ENCODE results near the gene ARHGAP18. TPM values are rescaled to one million over a fixed set of nuclear protein-coding genes. Genes with fewer than 3 reads are reported as not detected.

The ARHGAP18 gene
- total RNA-seq, 6 donors from 2014 or later = 30.4 to 56.8 (median 48.9) TPM

DNA sequence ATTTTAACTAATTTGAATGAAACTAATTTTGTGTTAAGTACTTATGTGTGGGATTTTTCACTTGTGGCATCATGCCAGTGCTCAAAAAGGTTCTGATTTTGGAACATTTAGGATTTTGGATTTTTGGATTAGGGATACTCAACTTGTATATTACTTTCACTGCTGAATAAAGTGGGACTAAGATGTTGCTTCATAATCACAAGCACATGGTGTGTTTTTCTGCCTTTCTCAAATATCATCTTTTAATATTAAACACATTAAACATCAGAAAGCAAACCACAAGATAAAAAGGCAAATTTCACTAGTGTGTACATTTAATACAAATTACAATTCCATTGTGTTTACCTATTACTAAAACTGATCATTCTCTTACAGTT is 89.8 kb downstream of the ARHGAP18 start:
- H3K36me3 ChIP-seq = peaks cover 0 to 19% (median 2%) of the 10 kb centered on the region in 4 donors
- H3K4me1 ChIP-seq = peaks cover 0 to 7% (median 2%) of the 10 kb centered on the region in 4 donors
- no peaks in the 10 kb centered on the region for H3K27me3 ChIP-seq
- no peak for TF ChIP-seq EP300 (IDR thresholded peaks at IDR 0.05)
- no peak for DNase-seq
- no peak overlapping the region for H3K4me3 ChIP-seq
- no peak for ATAC-seq (ENCODE audit: low FRiP score in 2 of 2)
- no peaks in the 10 kb centered on the region for H3K9me3 ChIP-seq
- no peak overlapping the region for H3K27ac ChIP-seq

DNA sequence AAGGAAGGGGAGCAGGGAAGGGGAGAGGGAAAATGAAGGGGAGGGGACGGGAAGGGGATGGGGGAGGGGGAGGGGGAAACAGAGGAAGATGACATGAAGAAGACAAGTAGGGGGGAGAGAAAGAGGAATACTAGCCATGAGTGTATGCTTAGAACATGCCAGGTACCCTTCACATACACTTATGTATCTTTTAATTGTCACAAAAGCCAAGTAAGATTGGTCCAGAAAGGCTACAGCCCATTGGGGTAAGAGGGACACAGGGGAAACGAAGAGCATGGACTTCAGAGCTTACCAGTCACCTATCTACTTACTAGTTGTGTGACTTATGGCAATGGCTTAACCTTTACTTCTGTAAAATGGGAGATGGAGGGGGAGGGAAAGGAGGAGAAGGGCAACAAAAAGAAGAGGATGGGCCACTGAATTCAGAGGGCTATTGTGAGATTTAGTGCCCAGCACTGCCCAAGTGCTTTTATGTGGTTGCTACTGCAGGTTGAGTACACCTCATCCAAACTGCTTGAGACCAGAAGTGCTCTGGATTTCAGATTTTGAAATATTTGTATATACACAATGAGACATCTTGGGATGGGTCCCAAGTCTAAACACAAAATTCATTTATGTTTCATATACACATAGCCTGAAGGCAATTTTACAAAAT is 90.3 kb downstream of the ARHGAP18 start:
- Histone ChIP-seq H3K4me1 (peaks cover 0 to 7% (median 2%) of the 10 kb centered on the region in 4 donors), H3K27ac (no peak overlapping the region), H3K36me3 (peaks cover 0 to 21% (median 4%) of the 10 kb centered on the region in 4 donors), H3K9me3 (no peaks in the 10 kb centered on the region), H3K4me3 (no peak overlapping the region), H3K27me3 (no peaks in the 10 kb centered on the region)
- 92 to 95% methylated on average over 2 of the region's 2 CpGs for WGBS, 2 donors
- DNase-seq = no peak
- no peak for ATAC-seq (ENCODE audit: low FRiP score in 2 of 2)
- TF ChIP-seq POLR2AphosphoS5 (IDR thresholded peaks at IDR 0.05) (no peak), POLR2A (IDR thresholded peaks at IDR 0.05) (no peak), EP300 (IDR thresholded peaks at IDR 0.05) (no peak)
- TF ChIP-seq, protein P1, sequence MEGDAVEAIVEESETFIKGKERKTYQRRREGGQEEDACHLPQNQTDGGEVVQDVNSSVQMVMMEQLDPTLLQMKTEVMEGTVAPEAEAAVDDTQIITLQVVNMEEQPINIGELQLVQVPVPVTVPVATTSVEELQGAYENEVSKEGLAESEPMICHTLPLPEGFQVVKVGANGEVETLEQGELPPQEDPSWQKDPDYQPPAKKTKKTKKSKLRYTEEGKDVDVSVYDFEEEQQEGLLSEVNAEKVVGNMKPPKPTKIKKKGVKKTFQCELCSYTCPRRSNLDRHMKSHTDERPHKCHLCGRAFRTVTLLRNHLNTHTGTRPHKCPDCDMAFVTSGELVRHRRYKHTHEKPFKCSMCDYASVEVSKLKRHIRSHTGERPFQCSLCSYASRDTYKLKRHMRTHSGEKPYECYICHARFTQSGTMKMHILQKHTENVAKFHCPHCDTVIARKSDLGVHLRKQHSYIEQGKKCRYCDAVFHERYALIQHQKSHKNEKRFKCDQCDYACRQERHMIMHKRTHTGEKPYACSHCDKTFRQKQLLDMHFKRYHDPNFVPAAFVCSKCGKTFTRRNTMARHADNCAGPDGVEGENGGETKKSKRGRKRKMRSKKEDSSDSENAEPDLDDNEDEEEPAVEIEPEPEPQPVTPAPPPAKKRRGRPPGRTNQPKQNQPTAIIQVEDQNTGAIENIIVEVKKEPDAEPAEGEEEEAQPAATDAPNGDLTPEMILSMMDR (IDR thresholded peaks at IDR 0.05) = no peak

DNA sequence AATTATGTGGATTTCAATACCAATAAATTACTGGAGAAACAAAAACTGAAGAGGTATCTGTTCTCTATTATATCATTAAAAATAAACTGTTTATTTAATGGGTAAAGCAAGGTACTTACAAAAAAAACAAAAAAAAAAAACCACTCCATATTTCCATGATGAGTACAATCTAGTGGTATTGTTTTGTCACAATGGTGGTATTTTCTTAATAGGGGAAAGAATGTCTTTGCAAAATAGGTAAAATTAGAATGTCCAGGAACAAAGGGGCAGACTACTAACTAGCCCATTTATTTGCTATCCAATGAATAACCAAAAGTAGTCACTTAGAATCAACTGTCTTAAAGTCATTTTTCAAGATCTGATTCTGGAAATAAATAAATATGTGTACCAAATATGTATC is 92.0 kb downstream of the ARHGAP18 start:
- no peaks in the 10 kb centered on the region for H3K4me1 ChIP-seq
- no peak overlapping the region for H3K27ac ChIP-seq
- no peaks in the 10 kb centered on the region for H3K9me3 ChIP-seq
- no peaks in the 10 kb centered on the region for H3K27me3 ChIP-seq
- H3K36me3 ChIP-seq = peaks cover 0 to 21% (median 6%) of the 10 kb centered on the region in 4 donors
- TF ChIP-seq POLR2AphosphoS5 (IDR thresholded peaks at IDR 0.05) = no peak
- TF ChIP-seq POLR2A (IDR thresholded peaks at IDR 0.05) = no peak
- TF ChIP-seq, protein P1 (IDR thresholded peaks at IDR 0.05) = no peak
- no peak for TF ChIP-seq EP300 (IDR thresholded peaks at IDR 0.05)
- DNase-seq = no peak
- ATAC-seq (ENCODE audit: low FRiP score in 2 of 2) = no peak
- no peak overlapping the region for H3K4me3 ChIP-seq

DNA sequence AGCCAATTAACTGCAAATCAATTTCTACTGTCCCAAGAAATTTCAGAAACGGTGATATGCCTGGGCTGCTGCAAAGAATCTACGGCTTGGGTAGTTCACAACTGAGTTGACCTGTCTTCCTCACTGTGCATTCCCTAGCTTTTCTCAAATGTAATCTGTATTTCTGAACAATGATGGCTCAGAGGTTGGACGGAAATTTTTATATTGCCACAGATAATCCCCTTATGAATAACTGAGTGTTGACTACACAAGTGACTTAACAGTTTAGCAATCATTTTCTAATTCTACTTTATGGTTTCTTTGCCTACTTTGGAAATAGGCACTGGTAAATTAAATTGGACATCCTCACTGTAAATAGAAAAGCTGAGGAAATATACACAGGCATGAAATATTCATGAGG is 94.5 kb downstream of the ARHGAP18 start:
- H3K4me1 ChIP-seq = no peaks in the 10 kb centered on the region
- 75 to 91% methylated on average over 3 of the region's 3 CpGs for WGBS, 2 donors
- peaks cover 0 to 40% (median 6%) of the 10 kb centered on the region in 4 donors for H3K36me3 ChIP-seq
- H3K27ac ChIP-seq = no peak overlapping the region
- no peak for ATAC-seq (ENCODE audit: low FRiP score in 2 of 2)
- no peak for DNase-seq
- TF ChIP-seq EP300 (IDR thresholded peaks at IDR 0.05) (no peak), POLR2AphosphoS5 (IDR thresholded peaks at IDR 0.05) (no peak)
- H3K9me3 ChIP-seq = no peaks in the 10 kb centered on the region
- no peaks in the 10 kb centered on the region for H3K27me3 ChIP-seq
- no peak overlapping the region for H3K4me3 ChIP-seq

DNA sequence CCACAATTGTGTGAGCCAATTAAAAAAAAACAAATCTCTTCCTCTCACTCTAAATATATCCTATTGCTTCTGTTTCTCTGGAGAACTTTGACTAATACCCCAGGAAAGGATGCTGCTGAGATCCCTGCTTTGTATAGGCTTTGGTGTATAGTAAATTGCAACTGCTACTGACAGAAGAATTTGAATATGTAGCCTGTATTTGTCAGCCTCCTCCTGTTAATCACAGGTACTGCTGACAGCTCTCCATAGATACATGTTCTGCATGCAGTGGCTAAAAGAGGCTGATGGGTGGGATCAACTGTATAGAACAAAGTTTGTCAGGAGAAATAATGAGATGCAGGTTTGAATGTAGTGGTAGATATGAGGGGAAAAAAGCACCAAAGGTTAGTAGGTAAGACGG is 95.0 kb downstream of the ARHGAP18 start:
- TF ChIP-seq POLR2AphosphoS5 (IDR thresholded peaks at IDR 0.05) = no peak
- no peak for TF ChIP-seq EP300 (IDR thresholded peaks at IDR 0.05)
- TF ChIP-seq, protein P1 (IDR thresholded peaks at IDR 0.05) = no peak
- ATAC-seq (ENCODE audit: low FRiP score in 2 of 2) = no peak
- H3K27ac ChIP-seq = no peak overlapping the region
- H3K4me3 ChIP-seq = no peak overlapping the region
- no peaks in the 10 kb centered on the region for H3K4me1 ChIP-seq
- no peaks in the 10 kb centered on the region for H3K9me3 ChIP-seq
- no peak for DNase-seq
- WGBS, 2 donors = 98 to 100% methylated on average over 1 of the region's 1 CpG
- no peaks in the 10 kb centered on the region for H3K27me3 ChIP-seq
- peaks cover 3 to 45% (median 10%) of the 10 kb centered on the region in 4 donors for H3K36me3 ChIP-seq

DNA sequence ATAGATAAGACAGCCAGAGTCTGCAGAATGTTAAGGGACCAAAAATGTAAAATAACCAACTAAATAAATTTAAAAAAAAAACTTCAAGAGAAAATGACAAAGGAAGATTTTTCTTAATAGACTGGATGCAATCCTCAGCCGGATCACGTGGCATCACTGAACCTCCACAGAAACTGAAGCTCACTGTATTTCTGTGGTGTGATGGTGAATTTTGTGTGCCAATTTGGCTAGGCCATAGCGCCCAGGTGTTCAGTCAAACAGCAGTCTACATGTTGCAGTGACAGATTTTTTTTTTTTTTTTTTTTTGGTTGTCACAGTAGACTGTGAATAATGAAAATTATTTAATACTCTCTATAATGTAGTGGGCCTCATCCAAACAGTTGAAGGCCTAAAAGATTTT is 95.5 kb downstream of the ARHGAP18 start:
- Histone ChIP-seq H3K36me3 (peaks cover 3 to 50% (median 12%) of the 10 kb centered on the region in 4 donors), H3K4me1 (no peaks in the 10 kb centered on the region), H3K27me3 (no peaks in the 10 kb centered on the region), H3K9me3 (no peaks in the 10 kb centered on the region), H3K27ac (no peak overlapping the region), H3K4me3 (no peak overlapping the region)
- no peak for TF ChIP-seq EP300 (IDR thresholded peaks at IDR 0.05)
- no peak for TF ChIP-seq POLR2A (IDR thresholded peaks at IDR 0.05)
- TF ChIP-seq, protein P1 (IDR thresholded peaks at IDR 0.05) = no peak
- TF ChIP-seq POLR2AphosphoS5 (IDR thresholded peaks at IDR 0.05) = no peak
- no peak for DNase-seq
- no peak for ATAC-seq (ENCODE audit: low FRiP score in 2 of 2)
- WGBS, 2 donors = 94 to 100% methylated on average over 3 of the region's 3 CpGs
